ENCODE results near the gene TUBE1.
"Not testable (repeated sequence)": the region's sequence is repeated elsewhere in the genome, so short reads cannot be mapped to it uniquely, and the experiment has no call there.

The TUBE1 gene, protein sequence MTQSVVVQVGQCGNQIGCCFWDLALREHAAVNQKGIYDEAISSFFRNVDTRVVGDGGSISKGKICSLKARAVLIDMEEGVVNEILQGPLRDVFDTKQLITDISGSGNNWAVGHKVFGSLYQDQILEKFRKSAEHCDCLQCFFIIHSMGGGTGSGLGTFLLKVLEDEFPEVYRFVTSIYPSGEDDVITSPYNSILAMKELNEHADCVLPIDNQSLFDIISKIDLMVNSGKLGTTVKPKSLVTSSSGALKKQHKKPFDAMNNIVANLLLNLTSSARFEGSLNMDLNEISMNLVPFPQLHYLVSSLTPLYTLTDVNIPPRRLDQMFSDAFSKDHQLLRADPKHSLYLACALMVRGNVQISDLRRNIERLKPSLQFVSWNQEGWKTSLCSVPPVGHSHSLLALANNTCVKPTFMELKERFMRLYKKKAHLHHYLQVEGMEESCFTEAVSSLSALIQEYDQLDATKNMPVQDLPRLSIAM

DNA sequence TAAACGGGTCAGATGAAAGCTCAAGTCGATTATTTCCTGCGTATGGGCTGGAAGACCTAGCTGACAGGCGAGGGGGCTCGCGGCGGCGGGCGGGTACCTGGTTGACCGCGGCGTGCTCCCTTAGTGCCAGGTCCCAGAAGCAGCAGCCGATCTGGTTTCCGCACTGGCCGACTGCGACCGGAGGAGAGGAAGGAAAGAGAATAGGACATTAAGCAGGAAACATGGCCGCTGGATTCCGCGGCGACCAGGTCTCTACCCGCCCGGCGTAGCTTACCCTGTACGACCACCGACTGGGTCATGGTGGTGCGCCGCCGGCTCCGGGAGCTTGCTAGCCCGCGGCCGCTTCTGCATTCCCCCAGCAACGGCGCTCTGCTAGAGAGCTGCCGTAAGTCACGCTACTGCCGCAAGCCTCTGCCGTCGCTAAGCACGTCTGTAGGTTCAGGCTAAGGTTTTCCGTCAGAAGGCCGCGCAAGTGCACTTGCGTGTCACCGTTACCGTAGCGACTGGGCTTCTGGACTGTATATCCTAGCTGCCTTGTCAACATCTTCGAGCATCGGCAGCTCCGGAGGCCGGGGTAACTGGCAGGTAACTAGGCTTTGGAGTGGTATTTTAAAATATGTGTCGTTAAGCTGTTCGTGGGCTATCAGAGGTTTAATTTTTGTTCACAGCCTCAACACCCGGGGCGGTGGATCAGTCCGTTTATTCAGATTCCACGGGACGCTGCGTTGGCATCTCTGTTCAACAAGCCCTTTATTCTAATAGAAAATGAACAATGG lies at the start of gene TUBE1, which contains the start of gene FAM229B:
Gene TUBE1 (minus strand): TSS at position 347 of the 776 bp plus-strand sequence. CDS start 48 bp downstream, at position 299.
Gene FAM229B (plus strand): TSS at position 456 of the 776 bp plus-strand sequence. CDS start 11,693 bp downstream, outside the sequence.
- DNase-seq = peak; percentile 95

DNA sequence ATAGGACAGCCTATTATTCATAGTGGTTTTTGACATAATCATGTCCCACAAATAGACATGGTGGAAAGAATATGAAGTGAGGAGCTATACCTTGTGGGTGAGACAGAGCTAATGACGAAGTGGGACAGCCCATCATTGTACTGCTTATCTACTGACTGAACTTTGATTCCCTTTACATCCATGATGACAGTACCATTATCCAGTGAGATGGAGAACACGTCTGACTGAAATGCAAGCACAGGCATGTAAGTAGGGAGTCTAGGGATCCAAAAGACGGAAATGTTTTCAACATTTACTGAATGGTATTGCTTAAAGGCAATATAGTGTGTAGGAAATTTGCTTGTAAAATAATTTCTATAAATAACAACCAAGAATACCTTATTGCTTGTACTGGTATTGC lies 43.6 kb upstream of the TUBE1 start:
- DNase-seq = no peak

DNA sequence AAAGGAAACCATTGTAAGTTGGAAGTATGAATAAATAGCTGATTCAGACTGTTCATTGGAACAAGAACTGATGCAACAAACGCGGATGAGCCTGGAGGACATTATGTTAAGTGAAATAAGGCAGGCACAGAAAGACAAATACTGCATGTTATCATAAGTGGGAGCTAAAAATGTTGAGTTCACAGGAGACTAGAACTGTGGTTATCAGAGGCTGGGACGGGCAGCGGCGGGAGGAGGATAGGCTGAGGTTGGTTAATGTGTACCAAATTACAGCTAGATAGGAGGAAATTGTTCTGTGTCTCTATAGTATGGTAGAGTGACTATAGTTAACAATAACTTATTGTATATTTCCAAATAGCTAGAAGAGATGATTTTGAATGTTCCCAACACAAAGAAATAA lies 40.9 kb upstream of the TUBE1 start:
- no peak for DNase-seq

DNA sequence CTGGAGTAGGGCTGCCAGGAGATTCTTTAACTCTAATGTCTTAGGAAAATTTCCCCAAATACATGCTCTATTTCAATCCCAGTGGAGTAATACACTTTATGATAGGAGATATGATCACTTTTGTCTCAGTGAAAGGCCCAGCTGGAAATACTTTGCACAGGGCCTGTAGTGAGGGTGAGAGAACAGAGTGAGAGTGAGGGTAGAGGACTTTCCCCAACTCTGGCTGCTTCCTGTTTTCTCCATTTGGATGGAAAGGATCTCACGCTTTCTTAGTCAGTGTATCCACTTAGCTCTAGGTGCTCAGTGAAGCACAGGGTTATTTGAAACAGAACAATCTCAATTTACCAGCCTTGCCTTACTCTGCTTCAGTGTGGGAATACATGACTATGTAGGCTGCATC lies 36.7 kb upstream of the TUBE1 start:
- DNase-seq = no peak

DNA sequence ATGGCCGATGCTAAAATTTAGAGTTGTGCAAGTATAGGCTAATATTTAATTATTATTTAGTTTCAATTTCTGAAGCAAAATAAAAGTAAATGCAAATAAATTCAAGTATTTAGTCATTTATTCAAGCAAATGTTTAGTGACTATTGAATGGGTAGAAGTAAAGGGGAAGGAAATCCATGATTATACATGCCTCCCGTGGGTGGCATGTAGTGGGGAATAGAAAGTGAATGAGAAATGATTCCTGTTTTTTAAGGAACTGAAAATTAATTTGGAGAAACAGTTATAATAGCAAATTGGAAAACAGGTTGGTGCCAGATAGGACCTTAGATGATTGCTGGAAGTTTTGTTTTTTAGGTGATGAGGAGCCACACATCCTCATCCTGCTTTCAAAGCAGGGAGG lies 35.5 kb upstream of the TUBE1 start:
- no peak for DNase-seq

DNA sequence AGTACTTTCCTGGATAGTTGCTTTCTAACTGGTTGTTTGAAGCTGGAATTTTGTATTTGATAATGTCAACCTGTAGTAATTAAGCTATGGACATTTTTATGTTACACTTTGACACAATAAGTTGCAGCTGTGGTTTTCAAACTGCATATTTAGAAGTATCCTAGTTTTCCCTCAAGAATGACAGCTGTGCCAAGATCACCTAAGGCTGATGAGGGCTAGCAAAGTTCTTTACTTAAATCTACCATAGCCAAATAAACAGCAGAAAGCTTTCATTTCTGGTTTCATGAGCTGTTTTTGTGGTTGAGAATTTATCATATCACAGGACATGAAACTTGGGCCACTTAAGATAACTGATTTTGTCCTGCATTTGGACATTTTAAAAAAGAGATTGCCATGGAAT lies 30.8 kb upstream of the TUBE1 start:
- no peak for DNase-seq

DNA sequence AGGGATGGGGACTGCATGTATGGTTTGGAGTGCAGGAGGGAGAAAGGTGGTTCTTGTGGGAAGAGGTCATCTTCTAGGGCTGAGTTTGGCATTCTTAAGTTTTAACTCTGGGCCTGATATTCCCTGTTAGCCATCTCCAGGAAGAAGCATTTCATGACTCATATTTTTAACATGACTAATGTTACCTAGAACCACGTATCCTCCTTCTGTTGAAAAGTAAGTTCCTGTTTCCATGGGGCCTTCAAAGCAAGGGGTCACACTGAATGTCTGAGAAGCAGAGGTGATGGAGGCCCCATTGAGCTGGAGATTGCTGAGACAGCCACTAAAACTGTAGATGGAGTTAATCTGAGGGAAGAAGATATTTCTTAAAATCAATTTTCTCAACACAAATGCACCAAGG lies 30.3 kb upstream of the TUBE1 start:
- DNase-seq = no peak

DNA sequence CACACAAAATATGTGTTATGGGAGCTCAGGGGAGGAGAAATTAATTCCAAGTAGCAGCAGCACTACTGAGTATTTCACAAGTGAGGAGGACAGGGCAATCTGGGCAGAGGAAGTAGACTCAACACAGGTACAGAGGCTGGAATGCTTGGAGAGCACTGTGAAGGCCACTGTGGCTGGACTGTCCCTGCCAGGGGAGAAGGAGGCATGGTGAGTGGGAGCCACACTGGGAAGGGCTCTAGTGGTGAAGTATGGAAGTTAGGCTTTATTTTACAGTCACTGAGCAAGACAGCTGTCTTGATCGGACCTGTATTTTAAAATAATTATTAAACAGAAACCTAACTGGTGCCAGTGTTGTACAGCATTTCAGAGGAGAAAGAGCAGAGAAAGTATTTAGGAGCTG lies 28.9 kb upstream of the TUBE1 start:
- no peak for DNase-seq

DNA sequence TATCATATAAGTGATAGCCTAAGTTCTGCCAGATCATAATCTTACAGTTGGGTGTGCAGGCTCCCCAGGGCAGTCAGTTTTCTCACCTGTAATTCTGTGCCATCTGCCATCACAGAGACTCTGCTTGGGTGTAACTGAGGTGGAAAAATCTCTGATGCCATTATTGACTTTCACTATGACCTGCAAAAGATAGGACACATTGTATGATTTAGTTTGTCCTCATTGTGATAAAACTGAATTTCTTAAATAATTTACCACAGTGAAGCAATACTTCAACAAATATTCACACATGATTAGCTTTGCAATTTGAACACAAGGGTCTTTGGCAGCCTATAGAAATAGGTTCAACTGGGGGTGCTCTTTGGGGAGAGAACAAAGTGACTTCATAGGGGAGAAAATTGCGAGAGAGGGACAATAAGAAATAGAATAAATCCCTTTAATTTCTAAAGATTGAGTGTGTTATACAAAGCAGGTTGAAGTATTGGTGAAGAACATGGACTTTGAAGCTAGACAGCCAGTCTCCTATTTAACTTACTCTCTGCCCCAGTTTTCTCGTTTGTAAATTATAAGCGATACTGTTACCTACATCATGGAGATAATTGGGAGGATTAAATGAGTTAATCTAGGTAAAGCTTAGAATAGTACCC lies 27.4 kb upstream of the TUBE1 start:
- no peak for DNase-seq

DNA sequence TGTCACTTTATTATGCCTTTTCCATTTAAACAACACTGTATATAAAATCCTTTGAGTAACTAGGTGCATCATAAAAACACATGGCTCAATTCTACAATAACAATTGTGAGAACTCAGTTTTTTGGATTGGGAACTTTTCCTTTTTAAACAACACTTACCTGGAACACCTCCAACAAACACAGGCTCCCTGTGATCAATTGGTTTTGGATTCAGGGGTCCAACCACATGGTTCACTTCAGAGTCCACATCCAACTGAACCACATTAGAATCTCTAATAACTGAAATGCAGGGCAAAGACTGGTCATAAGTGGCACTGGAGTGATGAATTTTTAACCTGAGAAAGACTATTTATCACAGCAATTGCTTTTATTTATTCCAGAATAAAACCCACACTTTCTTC lies 26.6 kb upstream of the TUBE1 start:
- DNase-seq = no peak

DNA sequence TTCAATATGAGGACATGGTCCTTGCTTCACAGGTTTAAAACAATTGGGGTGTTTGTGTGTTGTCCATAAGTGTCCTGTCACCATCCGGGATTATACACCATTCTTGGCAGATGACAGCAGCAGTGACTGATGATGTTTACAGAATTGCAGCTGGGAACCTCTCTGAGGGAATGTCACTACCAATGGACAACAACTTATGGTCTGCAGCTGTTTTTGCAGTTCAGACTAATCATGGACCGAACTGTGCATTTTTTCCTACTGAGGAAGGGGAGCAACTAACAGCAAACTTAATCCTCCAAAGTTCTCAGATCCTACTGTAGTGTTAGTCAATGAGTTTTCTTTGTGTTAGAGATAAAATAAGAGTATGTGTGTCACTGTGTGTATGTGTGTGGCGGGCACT lies 26.1 kb upstream of the TUBE1 start:
- DNase-seq = no peak

DNA sequence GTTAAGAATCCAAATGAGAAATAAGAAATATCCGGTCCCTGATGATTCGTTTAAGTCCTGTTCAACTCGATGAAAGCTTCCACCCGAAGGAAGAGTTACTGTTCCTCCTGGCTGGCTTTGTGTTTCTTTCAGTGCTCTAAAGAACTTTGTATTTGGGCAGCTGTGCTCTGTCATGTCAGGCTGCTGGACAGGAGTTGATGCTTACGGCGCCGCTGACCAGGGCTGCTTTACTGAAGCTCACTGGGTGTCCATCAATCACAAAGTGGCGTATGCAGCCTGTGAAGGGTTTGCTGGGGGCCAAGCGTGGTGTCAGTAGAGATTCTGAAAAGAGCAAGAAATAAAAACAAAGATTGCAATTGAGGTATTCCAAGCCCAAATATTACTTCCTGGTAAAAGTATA lies 22.0 kb upstream of the TUBE1 start:
- no peak for DNase-seq

DNA sequence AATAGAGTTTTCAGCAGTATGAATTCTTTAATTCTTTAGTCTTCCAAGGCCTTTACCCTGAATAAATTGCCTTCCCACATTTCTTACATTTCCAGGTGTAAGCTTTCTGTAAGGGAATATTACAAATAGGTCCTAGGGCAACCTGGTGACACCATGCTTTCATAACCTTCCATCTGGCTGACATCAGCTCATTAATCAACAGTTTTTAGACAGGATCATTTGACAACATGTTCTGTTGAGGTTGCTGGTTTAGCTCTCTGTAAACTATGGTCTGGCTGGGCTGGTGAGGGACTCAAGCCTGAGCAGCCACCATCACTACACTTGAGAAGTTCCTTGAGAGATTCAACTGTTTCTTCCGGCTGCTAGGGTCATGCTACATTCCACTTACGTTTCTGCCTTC lies 19.3 kb upstream of the TUBE1 start:
- no peak for DNase-seq

DNA sequence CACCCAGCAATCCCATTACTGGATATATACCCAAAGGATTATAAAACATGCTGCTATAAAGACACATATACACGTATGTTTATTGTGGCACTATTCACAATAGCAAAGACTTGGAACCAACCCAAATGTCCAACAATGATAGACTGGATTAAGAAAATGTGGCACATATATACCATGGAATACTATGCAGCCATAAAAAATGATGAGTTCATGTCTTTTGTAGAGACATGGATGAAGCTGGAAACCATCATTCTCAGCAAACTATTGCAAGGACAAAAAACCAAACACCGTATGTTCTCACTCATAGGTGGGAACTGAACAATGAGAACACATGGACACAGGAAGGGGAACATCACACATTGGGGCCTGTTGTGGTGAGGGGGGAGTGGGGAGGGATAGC lies 18.7 kb upstream of the TUBE1 start:
- DNase-seq = not testable (repeated sequence)

DNA sequence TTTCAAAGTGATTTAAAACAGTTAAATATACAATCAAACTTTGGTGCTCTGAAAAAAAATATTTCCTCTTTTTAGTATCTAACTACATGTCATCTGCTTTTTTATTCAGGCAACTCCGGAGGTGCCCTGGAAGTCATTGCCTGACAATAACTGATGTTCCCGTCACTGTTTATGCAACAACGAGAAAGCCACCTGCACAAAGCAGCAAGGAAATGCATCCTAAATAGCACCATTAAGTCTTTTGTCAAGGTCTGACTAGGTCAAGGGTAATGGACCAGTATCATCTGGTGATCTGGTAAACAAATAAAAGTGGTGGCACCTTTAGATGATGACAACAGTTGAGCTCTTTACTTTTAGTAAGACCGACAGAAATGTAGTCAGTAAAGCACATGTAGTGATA lies 13.3 kb upstream of the TUBE1 start:
- DNase-seq = no peak

DNA sequence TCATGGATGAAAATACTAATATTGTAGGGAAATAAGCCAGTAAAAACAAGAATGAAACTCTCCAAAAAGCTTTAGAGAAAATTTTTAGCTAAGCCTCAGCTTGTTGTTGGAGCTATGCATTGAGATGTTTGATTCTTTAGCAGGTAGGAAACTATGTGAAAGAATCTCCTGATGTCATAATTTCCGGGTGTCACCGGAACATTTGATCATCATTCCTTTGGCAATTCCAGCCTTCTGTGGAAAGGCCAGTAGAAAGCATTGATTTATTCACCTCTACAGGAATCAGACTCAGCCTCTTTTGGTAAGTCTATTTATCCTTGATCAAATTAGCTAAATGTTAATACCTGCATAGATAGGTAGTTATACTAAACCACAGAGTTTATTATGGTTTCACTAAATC lies 9.6 kb upstream of the TUBE1 start:
- DNase-seq = no peak

DNA sequence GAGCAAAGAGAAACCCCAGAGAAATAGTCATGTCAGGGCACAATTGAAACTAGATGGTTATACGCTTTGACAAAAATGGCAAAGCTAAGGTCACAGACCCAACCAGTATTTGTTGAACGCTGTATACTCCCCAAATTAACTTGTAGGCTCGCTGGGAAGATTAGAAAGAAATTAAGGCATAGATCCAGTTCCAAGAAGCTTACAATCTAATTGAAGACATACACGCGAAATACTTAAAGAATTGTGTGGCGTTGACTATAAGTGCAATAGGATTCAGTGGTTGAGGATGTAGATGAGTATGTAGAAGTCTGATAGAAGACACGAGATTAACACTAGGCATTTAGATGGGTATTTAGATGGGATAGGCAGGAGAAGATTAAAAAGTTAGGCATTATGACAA lies 634 bp upstream of the TUBE1 start:
- no peak for DNase-seq

DNA sequence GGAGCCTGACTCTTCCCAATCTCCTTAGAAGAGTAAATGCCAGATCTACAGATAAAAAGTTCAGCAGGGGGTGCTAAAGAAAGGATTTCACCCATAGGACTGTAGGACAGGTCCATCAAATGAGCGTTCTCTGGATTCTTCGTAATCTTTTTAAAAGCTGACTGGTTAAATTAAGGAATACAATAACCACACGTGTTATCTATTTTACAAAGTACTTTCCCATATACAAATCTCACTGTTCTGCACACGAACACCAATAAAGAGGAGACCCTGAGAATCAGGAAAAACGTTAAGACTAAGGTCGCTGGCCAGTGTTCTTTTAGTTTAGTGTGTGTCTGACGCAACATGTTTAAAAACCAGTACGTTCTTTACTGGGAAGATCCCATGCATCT lies 542 bp downstream of the TUBE1 start:
- DNase-seq = no peak

DNA sequence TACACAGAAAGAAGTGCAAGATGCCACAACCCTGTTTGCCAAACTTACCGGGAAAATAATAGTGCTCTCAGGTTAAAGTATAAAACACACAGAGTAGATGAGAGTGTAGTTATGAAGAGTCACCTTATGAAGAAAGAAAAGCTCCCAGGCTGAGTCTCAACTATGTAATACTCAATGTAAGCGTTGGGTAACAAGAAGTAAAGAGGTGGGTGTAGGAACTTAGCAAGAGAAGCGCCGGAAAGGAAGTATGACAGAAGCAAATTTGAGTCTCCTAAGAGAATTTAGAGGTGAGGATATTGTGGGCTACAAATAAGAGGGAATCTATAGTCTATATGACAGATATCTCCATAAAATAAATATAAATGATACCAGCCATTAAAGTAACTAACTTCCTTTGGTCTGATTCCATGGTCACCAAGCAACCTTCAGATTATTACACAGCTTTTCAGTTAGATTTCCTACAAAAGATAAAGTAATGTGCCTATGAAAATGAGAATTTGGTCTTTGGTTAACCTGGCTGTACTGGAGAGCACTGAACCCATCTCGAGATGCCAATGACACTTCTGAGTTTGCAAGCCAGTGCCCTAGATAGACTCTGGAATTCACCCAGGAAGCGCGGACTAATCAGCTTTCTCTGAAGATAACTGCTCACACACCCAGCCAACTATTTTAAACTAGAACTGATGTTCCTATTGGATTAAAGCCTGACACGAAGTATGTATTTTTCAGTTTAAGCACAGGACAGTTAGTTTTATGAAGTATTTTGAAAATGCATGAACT lies 1.8 kb downstream of the TUBE1 start:
- no peak for DNase-seq

DNA sequence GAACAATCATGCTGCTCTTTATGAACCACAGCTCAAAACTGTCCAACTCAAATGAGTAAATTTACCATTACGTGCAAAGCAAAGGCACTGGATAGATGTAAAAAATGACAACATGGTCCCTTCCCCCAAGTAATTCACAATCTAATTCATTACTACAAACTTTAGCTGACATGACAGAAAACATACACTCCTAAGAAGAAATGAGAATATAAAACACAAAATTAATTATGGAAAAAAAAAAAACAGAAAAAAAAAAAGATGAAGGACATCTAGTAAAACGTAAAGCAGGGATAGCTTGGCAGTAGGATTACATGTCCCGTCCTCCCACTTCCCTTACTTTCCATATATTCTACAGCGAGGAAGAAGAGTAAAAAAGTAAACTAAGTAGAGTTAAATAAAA lies 5.7 kb downstream of the TUBE1 start:
- no peak for DNase-seq

DNA sequence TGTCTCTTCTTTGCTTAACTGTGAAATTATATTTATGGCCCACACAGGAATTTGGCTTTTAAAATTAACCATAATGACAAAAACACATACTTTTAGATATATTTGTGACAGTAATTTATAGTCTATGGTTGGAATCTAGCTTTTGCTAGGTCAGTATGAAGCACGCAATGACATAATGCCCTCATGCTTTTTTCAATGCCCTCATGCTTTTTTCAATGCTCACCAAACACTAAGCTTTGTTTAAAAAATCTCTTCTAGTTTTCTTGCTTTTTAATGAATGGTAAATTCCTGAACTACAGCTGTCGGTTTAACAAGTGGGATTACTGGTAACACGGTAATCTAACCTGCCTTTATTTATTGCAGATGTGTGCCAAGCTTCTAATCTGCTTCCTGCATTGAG lies 20.7 kb downstream of the TUBE1 start:
- DNase-seq = no peak

DNA sequence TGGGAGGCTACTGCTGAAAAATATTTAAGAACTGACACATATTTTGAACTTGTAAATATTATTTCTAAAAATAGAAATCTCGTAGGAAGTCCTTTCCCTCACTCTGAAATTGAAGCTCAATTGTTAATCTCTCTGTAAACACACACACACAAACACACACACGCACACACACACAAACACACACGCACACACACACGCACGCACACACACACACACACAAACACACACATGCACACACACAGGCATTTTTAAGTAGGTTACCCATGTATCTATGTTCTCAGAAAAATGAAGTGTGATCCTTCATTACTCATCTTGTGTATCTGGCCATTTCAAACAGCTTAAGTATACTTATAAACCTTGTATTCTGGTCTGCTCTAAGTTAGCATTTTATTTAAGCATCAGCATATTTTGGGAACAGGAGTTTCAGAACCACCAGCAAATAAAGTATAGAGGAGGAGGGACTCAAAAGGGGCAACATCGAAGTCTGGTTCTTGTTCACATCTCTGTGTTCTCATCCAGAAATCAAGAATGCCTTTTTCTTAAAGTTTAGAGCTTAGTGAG lies 21.8 kb downstream of the TUBE1 start:
- DNase-seq = no peak

DNA sequence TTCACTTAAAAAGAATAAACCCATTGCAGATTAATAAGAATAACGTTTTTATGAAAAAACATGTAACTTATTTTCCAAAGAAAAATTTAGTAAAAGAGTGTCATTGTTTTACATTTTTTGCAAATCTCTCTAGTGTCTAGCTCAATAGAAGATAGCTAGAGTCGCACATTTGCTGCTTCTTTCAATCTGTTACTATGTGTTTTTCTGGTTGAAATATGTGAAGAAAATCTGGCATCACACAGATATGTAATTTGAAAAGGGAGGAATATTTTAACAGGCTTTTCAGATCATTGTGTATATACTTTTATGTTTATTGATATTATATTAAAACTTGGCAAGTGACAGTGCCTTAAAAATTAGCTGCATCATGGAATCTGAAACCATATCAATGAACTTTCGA lies 24.3 kb downstream of the TUBE1 start:
- DNase-seq = no peak
